Kidney epithelial cell (primary cell): Measurements from ENCODE around the gene USP53. TPM values are rescaled to one million over a fixed set of nuclear protein-coding genes. Genes with fewer than 3 reads are reported as not detected.

Experiments used
- DNase-seq: peaks from one replicate; pipeline ENCODE4 v3.0.0-alpha.2; 2010; ENCODE audit warnings: low read depth
- H3K27me3 ChIP-seq: 2 replicates; pipeline ENCODE4 v1.6.0; 2011; ENCODE audit warnings: low read length; ENCODE audit not compliant: control insufficient read depth, insufficient read depth
- H3K36me3 ChIP-seq: 2 replicates; pipeline ENCODE4 v1.5.1; 2011; ENCODE audit warnings: low read length; ENCODE audit not compliant: control insufficient read depth, insufficient read depth
- H3K4me3 ChIP-seq: 2 replicates; pipeline ENCODE4 v1.5.1; 2011; ENCODE audit warnings: low read depth, mild to moderate bottlenecking, control low read depth, low read length
- total RNA-seq: library from RNA; depleted of rRNA; stranded (reverse); fragments of >200 nt; gene quantifications from 2 replicates; pipeline ENCODE4 v1.2.3, GENCODE V29; 2015
- TF ChIP-seq, protein P1 (sequence below): IDR thresholded peaks from 2 replicates; pipeline ENCODE4 v1.5.1; 2011; ENCODE audit warnings: mild to moderate bottlenecking, moderate library complexity, low read length, control low read depth, inconsistent platforms; ENCODE audit not compliant: insufficient read depth, poor library complexity, severe bottlenecking

USP53 gene
- total RNA-seq, 1 donor from 2014 or later: 32.8 TPM

DNA sequence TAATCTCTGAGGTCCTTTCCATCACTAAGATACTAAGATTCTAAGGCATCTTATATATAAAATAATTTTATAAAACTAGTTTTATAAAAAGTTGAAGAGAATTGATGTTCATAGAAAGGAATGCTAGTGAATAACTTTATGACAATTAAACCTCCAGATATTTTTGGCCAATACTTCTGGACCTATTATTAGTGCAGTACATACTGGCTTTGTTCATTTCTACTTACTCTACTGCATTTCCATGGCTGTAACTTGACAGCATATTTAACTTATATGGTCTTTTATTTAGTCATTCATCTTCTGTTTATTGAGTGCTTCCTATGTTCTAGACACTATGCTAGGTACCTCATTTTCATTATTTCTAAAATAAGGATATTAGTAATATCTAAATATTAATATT is 6.8 kb upstream of the USP53 start:
- Histone ChIP-seq H3K36me3 (no peaks in the 10 kb centered on the region), H3K27me3 (no peaks in the 10 kb centered on the region), H3K4me3 (no peak overlapping the region)
- TF ChIP-seq, protein P1, sequence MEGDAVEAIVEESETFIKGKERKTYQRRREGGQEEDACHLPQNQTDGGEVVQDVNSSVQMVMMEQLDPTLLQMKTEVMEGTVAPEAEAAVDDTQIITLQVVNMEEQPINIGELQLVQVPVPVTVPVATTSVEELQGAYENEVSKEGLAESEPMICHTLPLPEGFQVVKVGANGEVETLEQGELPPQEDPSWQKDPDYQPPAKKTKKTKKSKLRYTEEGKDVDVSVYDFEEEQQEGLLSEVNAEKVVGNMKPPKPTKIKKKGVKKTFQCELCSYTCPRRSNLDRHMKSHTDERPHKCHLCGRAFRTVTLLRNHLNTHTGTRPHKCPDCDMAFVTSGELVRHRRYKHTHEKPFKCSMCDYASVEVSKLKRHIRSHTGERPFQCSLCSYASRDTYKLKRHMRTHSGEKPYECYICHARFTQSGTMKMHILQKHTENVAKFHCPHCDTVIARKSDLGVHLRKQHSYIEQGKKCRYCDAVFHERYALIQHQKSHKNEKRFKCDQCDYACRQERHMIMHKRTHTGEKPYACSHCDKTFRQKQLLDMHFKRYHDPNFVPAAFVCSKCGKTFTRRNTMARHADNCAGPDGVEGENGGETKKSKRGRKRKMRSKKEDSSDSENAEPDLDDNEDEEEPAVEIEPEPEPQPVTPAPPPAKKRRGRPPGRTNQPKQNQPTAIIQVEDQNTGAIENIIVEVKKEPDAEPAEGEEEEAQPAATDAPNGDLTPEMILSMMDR: no peak
- no peak for DNase-seq

DNA sequence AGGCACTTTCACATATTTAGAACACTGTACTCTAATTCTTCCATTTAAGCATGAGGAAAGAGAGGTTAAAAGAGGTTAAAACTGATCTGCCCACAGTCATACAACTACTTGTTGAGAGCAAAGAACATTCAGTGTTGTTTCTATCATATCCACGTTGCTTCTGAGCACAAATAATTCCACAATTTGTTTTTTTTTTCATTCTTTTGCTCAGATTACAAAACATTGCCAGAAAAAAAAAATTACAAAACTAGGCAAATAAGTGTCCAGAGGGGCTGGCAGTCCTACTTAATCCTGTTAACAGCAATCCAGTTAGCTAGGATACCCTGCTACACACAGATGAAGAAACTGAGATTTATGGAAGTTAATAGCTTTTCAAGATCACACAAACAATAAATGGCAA is 6.3 kb upstream of the USP53 start:
- TF ChIP-seq, protein P1: no peak

DNA sequence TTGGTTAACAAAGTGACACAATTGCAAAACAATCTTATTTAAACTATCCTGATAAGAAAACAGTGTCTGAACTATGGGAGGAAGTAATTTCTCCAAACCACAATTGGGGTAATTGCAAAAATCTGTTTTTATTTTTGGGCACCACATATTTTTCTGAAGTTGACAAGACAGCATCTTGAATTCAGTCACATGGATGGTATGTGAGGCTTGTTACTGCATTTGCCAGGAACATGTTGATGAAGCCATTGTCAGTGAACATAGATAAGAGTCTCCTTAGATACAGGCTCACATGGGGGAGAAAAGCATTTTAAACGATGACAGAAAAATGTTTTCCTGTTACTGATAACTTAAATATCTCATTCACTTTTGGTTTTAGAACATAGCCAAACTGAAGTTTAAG is 5.5 kb upstream of the USP53 start:
- H3K27me3 ChIP-seq: no peaks in the 10 kb centered on the region
- DNase-seq: no peak
- H3K36me3 ChIP-seq: no peaks in the 10 kb centered on the region
- TF ChIP-seq, protein P1: no peak
- H3K4me3 ChIP-seq: no peak overlapping the region

More for the DNA sequence above, 6.3 kb upstream of the USP53 start:
- H3K27me3 ChIP-seq: no peaks in the 10 kb centered on the region
- no peaks in the 10 kb centered on the region for H3K36me3 ChIP-seq
- no peak overlapping the region for H3K4me3 ChIP-seq
- no peak for DNase-seq

DNA sequence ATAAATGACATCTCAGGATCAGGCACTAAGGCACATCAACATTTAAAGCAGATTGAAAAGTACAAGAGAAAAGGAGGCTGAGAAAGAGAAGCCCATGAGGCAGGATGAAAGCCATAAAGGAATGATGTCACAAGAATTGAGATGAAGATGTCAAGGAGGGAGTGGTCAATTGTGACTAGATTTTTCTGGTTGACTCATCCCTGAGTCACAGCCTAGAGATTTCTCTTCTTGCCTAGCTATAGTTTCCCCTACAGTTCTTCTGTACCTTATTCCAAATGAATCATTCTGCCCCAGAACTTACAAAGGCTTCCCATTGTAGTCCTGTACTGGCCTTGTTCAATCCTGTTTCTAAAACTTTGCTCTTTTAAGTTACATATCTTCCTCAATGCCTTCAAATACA is 3.4 kb upstream of the USP53 start:
- TF ChIP-seq, protein P1: no peak
- DNase-seq: peak; percentile 80
- Histone ChIP-seq H3K27me3 (no peaks in the 10 kb centered on the region), H3K4me3 (no peak overlapping the region), H3K36me3 (no peaks in the 10 kb centered on the region)

DNA sequence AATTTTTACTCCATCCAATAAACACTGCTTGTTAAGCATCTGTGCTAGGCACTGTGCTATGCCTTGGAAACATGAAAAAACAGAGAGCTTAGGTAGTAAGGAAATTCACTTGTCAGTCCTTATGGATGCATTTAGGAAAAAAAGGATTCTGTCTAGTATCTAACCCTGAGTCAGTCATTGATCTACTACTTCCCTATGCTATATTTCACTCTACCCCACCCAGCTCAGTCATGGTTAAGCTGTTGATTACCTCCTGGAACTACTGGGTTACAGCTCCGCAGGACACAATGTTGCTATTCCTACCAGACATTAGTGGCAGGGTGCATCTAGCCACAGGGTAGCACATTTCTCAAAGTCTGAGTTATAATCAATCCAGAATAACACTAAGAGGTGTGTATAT is 2.9 kb upstream of the USP53 start:
- H3K4me3 ChIP-seq: no peak overlapping the region
- TF ChIP-seq, protein P1: no peak
- DNase-seq: no peak
- no peaks in the 10 kb centered on the region for H3K36me3 ChIP-seq
- no peaks in the 10 kb centered on the region for H3K27me3 ChIP-seq

DNA sequence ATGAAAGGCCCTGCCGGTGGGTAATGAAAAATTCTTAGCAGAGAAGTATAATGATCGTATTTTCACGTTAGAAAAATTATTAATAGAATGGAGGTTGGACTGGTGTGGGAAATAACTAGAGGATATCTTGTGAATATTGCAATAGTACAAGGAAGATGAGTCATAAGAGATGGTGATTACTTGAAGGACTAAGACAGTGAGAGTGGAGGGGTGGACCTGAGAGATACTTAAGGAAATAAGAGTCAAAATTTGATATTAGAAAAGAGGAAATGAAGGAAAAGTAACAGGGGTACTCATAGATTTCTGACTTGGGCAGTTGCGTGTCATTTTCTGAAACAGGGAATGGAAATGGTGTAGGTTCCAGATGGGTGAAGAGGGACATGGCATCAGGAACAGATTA is 1.7 kb upstream of the USP53 start:
- TF ChIP-seq, protein P1: no peak
- no peaks in the 10 kb centered on the region for H3K27me3 ChIP-seq
- H3K4me3 ChIP-seq: no peak overlapping the region
- H3K36me3 ChIP-seq: no peaks in the 10 kb centered on the region
- DNase-seq: no peak
